ENCODE data around the gene ELAVL3.

- no peak for TF ChIP-seq POLR2AphosphoS5 (IDR thresholded peaks at IDR 0.05)
- no peak for TF ChIP-seq POLR2A (IDR thresholded peaks at IDR 0.05)
Observed at GRCh38 chr19:11445141-11445540, 35.7 kb downstream of the ELAVL3 start.
